Activated CD4-positive, alpha-beta T cell treated with anti-CD3 and anti-CD28 coated beads, Interleukin-2, Interleukin-6, amounts not matched to agents 100 ng/mL and 50 ng/mL, durations not matched to agents 16 hours and 8 hours (primary cell): ENCODE data around the gene TNFRSF25.
"Not testable (repeated sequence)": the region's sequence is repeated elsewhere in the genome, so short reads cannot be mapped to it uniquely, and the experiment has no call there.

Experiments used
- DNase-seq: peaks from one replicate; pipeline ENCODE4 v3.0.0-alpha.2; 2020

TNFRSF25 gene

GRCh38 chr1:6467744-6468688 is 2.0 kb upstream of the TNFRSF25 start:
- no peak for DNase-seq

- no peak for DNase-seq
Measured at GRCh38 chr1:6467224-6467623, 1.3 kb upstream of the TNFRSF25 start.

- no peak for DNase-seq
Measured at GRCh38 chr1:6466751-6467150, 778 bp upstream of the TNFRSF25 start.

- DNase-seq: peak; percentile 51
Measured at GRCh38 chr1:6465461-6466005, 440 bp downstream of the TNFRSF25 start.

- DNase-seq: no peak
Measured at GRCh38 chr1:6464915-6465314, 1.1 kb downstream of the TNFRSF25 start.

GRCh38 chr1:6464514-6464836 is 1.5 kb downstream of the TNFRSF25 start:
- DNase-seq: peak; percentile 72

- no peak for DNase-seq
Measured at GRCh38 chr1:6463120-6463412, 2.9 kb downstream of the TNFRSF25 start.

- no peak for DNase-seq
Measured at GRCh38 chr1:6462412-6463119, 3.4 kb downstream of the TNFRSF25 start.

- no peak for DNase-seq
Measured at GRCh38 chr1:6461538-6462411, 4.2 kb downstream of the TNFRSF25 start.

GRCh38 chr1:6461051-6461530 is 4.9 kb downstream of the TNFRSF25 start:
- DNase-seq: no peak

- peak; percentile 89 for DNase-seq
Measured at GRCh38 chr1:6460301-6461050, 5.5 kb downstream of the TNFRSF25 start.

- peak; percentile 58 for DNase-seq
Measured at GRCh38 chr1:6459850-6460265, 6.1 kb downstream of the TNFRSF25 start.

- DNase-seq: no peak
Measured at GRCh38 chr1:6456800-6457466, 9.0 kb downstream of the TNFRSF25 start.

GRCh38 chr1:6455752-6456520 is 10.0 kb downstream of the TNFRSF25 start:
- not testable (repeated sequence) for DNase-seq

GRCh38 chr1:6454856-6455751 is 10.9 kb downstream of the TNFRSF25 start:
- DNase-seq: peak; percentile 26

GRCh38 chr1:6453895-6454855 is 11.8 kb downstream of the TNFRSF25 start:
- DNase-seq: not testable (repeated sequence)

- DNase-seq: no peak
Measured at GRCh38 chr1:6450943-6451373, 15.0 kb downstream of the TNFRSF25 start.

- DNase-seq: not testable (repeated sequence)
Measured at GRCh38 chr1:6450486-6450885, 15.5 kb downstream of the TNFRSF25 start.
